Endothelial cell of umbilical vein (primary cell): ENCODE results near the gene LCT.

ENCODE experiments used
- CTCF ChIP-seq, 2 donors: IDR thresholded peaks; 1 replicate in 1 of 2; 2 replicates in 1 of 2; pipeline ENCODE4 v1.5.1; 2011; ENCODE audit warnings: low read length in 2 of 2, mild to moderate bottlenecking in 2 of 2, moderate library complexity in 2 of 2, control low read depth in 1 of 2, inconsistent platforms in 1 of 2, low read depth in 1 of 2; ENCODE audit not compliant: insufficient read depth in 1 of 2; ENCODE audit errors: extremely low read depth in 1 of 2
- EZH2 ChIP-seq: IDR thresholded peaks from 2 replicates; pipeline ENCODE4 v1.6.1; 2012; ENCODE audit warnings: borderline replicate concordance, low read depth, mild to moderate bottlenecking, moderate library complexity, low read length, inconsistent platforms; ENCODE audit not compliant: severe bottlenecking
- POLR2A ChIP-seq: IDR thresholded peaks from 2 replicates; pipeline ENCODE4 v1.6.1; 2012; ENCODE audit warnings: low read depth, mild to moderate bottlenecking, control low read depth, low read length
- POLR2AphosphoS5 ChIP-seq: IDR thresholded peaks from 2 replicates; pipeline ENCODE4 v1.6.1; 2012; ENCODE audit warnings: low read depth, mild to moderate bottlenecking, control low read depth, low read length, moderate library complexity; ENCODE audit not compliant: insufficient read depth

- TF ChIP-seq EZH2 (no peak), POLR2A (no peak), CTCF (IDR thresholded peaks at IDR 0.05; ENCODE audit: extremely low read depth in 1 of 2, insufficient read depth in 1 of 2, low read depth in 1 of 2, low read length in 2 of 2) (no peak), POLR2AphosphoS5 (no peak)
These were observed 5.7 kb downstream of the LCT start for GRCh38 chr2:135831180-135831812.
